Smooth muscle cell (in vitro differentiated cells): ENCODE results near the gene VPS37B. TPM values are rescaled to one million over a fixed set of nuclear protein-coding genes. Genes with fewer than 3 reads are reported as not detected.

Experiments used
- DNase-seq: peaks from one replicate; lab custom pipeline; 2025; ENCODE audit not compliant: unreplicated experiment; lab: John Stamatoyannopoulos, UW
- H2AFZ ChIP-seq: fragments of 200-600 bp; sonication (generic); 2 replicates; pipeline ENCODE4 v1.6.0; 2016; ENCODE audit warnings: antibody characterized with exemption, low read depth, mild to moderate bottlenecking
- H3F3A ChIP-seq: fragments of 200-600 bp; sonication (generic); 2 replicates; pipeline ENCODE4 v1.6.0; 2017; ENCODE audit warnings: antibody characterized with exemption, low read depth
- H3K27ac ChIP-seq: fragments of 200-600 bp; sonication (generic); 2 replicates; pipeline ENCODE4 v1.5.1; 2016; ENCODE audit warnings: low read depth, mild to moderate bottlenecking
- H3K27me3 ChIP-seq: fragments of 200-600 bp; sonication (generic); 2 replicates; pipeline ENCODE4 v1.6.1; 2016; ENCODE audit warnings: low read depth, mild to moderate bottlenecking
- H3K36me3 ChIP-seq: fragments of 200-600 bp; sonication (generic); 2 replicates; pipeline ENCODE4 v1.5.1; 2016; ENCODE audit warnings: low read depth
- H3K4me1 ChIP-seq: fragments of 200-600 bp; sonication (generic); 2 replicates; pipeline ENCODE4 v1.5.1; 2016; ENCODE audit warnings: low read depth
- H3K4me2 ChIP-seq: fragments of 200-600 bp; sonication (generic); 2 replicates; pipeline ENCODE4 v1.6.0; 2016; ENCODE audit warnings: mild to moderate bottlenecking
- H3K4me3 ChIP-seq: fragments of 200-600 bp; sonication (generic); 2 replicates; pipeline ENCODE4 v1.5.1; 2016; ENCODE audit warnings: mild to moderate bottlenecking
- H3K79me2 ChIP-seq: fragments of 200-600 bp; sonication (generic); 2 replicates; pipeline ENCODE4 v1.6.0; 2016; ENCODE audit warnings: low read depth, mild to moderate bottlenecking
- H3K9ac ChIP-seq: fragments of 200-600 bp; sonication (generic); 2 replicates; pipeline ENCODE4 v1.6.0; 2016; ENCODE audit warnings: low read depth
- H3K9me3 ChIP-seq: fragments of 200-600 bp; sonication (generic); replicated peaks from 2 replicates; pipeline ENCODE4 v1.5.1; 2016; ENCODE audit warnings: low read depth
- H4K20me1 ChIP-seq: fragments of 200-600 bp; sonication (generic); 2 replicates; pipeline ENCODE4 v1.6.0; 2016; ENCODE audit warnings: low read depth
- WGBS: methylation state at CpG from one replicate; pipeline ENCODE4 v1.1.7; 2016; ENCODE audit warnings: low lambda C conversion rate; 5-methylcytosine and 5-hydroxymethylcytosine counted together
- polyA plus RNA-seq: library from polyadenylated mRNA; unstranded; fragments of >200 nt; fragmentation: Nextera tagmentation; extraction: Ambion mirVana; gene quantifications from 2 replicates; pipeline ENCODE4 v1.2.1, GENCODE V29; 2016
- total RNA-seq: library from RNA; depleted of rRNA; stranded (reverse); fragments of >200 nt; gene quantifications from 2 replicates; pipeline ENCODE4 v1.2.3, GENCODE V29; 2014
- TF ChIP-seq, protein P1 (sequence below): fragments of 200-600 bp; sonication (generic); IDR thresholded peaks from 2 replicates; pipeline ENCODE4 v1.5.1; 2017; ENCODE audit warnings: borderline replicate concordance, mild to moderate bottlenecking, antibody characterized with exemption; ENCODE audit not compliant: insufficient read depth, poor library complexity, severe bottlenecking

Gene VPS37B
- total and polyA plus RNA-seq, 2 experiments from 2014 or later: 20.4 to 25.3 TPM

DNA sequence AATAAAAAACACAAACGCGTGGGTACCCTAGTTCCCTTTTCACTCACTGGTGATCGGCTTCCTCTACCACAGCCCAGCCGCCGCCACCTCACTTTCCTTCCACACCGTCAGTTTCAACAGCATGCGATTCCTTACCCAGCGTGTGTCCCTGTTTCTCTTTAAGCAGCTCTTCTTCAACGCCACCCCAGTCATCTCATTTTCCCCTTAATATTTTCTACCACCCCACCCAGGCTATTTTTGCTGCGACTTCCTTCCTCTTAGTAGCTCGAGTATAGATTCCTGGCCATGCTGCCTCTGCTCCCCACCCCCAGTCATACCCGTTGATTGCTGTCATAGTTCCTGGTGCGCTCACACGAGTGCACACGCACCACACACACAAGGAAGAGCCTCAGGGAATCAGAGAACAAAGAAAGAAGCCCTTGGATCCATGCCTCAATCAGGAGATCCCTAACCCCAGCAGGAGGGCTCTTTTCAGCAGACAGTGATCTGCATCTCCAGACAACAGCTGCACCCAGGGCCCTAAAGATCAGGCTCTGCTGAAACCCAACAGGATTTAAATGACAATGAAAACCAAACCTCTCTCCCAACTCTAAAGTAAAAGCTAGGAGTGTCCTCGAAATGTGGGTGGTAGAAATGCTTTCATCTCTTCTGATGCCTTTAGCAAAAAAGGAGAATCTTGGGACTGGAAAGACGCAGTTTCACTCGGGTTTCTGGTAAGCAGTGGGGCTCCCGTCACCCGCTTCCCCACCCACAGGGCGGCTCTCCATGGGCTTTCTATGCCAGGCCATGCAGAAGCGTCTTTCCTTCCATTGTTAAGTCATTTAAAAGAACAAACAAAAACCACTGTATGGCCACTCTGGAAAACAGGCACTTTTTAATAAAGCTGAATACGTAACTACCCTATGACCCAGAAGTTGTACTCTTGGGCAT lies 23.8 kb downstream of the VPS37B start:
- DNase-seq: no peak

DNA sequence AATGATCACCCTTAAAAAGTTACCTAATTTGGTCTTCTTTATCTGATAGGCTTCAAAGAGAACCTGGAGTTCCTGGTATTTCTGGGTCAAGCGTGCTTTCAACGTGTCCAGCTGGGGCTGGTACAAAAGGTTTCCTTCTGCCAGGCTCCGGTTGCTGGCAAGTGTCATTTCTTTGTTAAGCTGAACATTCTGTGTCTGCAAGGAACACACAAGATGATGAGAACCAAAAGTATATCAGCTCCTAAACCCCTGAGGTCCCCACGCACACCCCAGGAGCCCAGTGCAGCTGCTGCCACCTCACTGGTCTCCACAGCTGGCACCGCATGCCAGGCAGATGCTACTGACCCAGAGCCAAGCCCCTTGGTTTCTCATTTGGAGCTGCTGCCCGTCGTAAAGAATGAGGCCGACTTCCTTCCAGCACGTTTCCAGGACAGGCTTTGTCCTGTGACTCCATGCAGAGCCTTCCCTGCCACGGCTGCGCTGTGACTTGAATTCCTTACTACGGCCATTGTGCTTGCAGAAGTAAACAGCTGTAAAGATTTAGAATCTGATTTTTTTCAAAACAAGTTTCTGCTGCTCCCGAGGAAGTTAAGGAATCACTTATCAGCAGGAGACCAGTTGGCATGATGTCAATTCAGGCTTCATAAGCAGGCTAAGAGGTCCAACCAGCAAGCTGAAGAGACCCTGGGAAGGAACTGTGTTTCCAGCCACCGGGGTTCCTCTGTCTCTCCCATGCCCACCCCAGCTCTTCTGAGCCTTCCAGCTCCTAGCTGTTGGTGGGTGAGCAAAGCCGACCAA lies 24.9 kb downstream of the VPS37B start:
- TF ChIP-seq, protein P1, sequence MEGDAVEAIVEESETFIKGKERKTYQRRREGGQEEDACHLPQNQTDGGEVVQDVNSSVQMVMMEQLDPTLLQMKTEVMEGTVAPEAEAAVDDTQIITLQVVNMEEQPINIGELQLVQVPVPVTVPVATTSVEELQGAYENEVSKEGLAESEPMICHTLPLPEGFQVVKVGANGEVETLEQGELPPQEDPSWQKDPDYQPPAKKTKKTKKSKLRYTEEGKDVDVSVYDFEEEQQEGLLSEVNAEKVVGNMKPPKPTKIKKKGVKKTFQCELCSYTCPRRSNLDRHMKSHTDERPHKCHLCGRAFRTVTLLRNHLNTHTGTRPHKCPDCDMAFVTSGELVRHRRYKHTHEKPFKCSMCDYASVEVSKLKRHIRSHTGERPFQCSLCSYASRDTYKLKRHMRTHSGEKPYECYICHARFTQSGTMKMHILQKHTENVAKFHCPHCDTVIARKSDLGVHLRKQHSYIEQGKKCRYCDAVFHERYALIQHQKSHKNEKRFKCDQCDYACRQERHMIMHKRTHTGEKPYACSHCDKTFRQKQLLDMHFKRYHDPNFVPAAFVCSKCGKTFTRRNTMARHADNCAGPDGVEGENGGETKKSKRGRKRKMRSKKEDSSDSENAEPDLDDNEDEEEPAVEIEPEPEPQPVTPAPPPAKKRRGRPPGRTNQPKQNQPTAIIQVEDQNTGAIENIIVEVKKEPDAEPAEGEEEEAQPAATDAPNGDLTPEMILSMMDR: no peak
- Histone ChIP-seq H3K9me3 (no peaks in the 10 kb centered on the region), H3K27ac (peak overlapping the region; percentile 92), H3K36me3 (peaks cover 6% of the 10 kb centered on the region), H3K4me3 (peak overlapping the region; percentile 27), H3K27me3 (no peaks in the 10 kb centered on the region), H3K4me1 (peaks cover 35% of the 10 kb centered on the region), H3K4me2 (peak overlapping the region; percentile 82), H4K20me1 (peaks cover 95% of the 10 kb centered on the region), H2AFZ (no peak overlapping the region), H3F3A (peaks cover 3% of the 10 kb centered on the region), H3K9ac (peak overlapping the region; percentile 50), H3K79me2 (peaks cover 57% of the 10 kb centered on the region)
- DNase-seq: no peak
- WGBS: 46% methylated on average over 15 of the region's 15 CpGs

More for the DNA sequence above, 23.8 kb downstream of the VPS37B start:
- peak overlapping the region; percentile 82 for H3K4me2 ChIP-seq
- H3F3A ChIP-seq: peaks cover 6% of the 10 kb centered on the region
- H3K9me3 ChIP-seq: no peaks in the 10 kb centered on the region
- no peak overlapping the region for H2AFZ ChIP-seq
- peak overlapping the region; percentile 69 for H3K9ac ChIP-seq
- peaks cover 68% of the 10 kb centered on the region for H3K79me2 ChIP-seq
- H3K4me1 ChIP-seq: peaks cover 36% of the 10 kb centered on the region
- TF ChIP-seq, protein P1: no peak
- H3K27ac ChIP-seq: peak overlapping the region; percentile 92
- 29% methylated on average over 23 of the region's 23 CpGs for WGBS
- peaks cover 6% of the 10 kb centered on the region for H3K36me3 ChIP-seq
- H4K20me1 ChIP-seq: peaks cover 97% of the 10 kb centered on the region
- H3K27me3 ChIP-seq: no peaks in the 10 kb centered on the region
- H3K4me3 ChIP-seq: peak overlapping the region; percentile 27

DNA sequence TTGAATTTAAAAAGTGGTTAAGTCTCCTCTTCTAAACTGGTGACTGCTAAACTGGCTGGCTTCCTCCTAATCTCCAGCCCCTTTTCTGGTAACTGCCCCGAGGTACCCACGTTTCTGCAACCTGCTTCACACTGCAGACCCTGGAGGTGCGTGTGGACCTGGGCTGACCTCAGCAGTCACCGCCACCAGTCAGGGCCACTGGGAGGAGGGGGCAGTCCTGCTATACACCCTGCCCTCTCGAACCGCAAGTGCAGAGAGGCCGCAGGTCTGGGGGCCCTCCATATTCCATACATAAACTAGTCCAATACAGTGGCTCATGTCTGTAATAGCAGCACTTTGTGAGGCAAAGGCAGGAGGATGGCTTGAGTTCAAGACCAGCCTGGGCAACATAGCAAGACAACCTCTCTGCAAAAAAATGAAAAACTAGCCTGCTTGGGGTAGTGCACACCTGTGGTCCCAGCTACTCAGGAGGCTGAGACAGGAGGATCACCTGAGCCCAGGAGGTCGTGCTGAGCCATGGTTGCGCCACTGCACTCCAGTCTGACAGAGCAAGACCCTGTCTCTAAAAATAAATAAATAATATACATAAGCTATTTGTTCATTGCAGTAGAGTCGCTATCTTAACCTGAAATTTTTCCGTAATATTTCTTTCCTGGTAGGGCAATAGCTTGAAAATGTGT lies 25.6 kb downstream of the VPS37B start:
- H3K79me2 ChIP-seq: peaks cover 50% of the 10 kb centered on the region
- WGBS: 97% methylated on average over 11 of the region's 11 CpGs
- H3K4me3 ChIP-seq: no peak overlapping the region

More for the DNA sequence above, 25.6 kb downstream of the VPS37B start:
- H3K9ac ChIP-seq: no peak overlapping the region
- no peak overlapping the region for H3K4me2 ChIP-seq
- peaks cover 6% of the 10 kb centered on the region for H3K36me3 ChIP-seq
- no peaks in the 10 kb centered on the region for H3F3A ChIP-seq
- no peaks in the 10 kb centered on the region for H3K9me3 ChIP-seq
- peaks cover 27% of the 10 kb centered on the region for H3K4me1 ChIP-seq
- DNase-seq: no peak
- no peak overlapping the region for H3K27ac ChIP-seq
- no peaks in the 10 kb centered on the region for H3K27me3 ChIP-seq
- no peak overlapping the region for H2AFZ ChIP-seq
- peaks cover 93% of the 10 kb centered on the region for H4K20me1 ChIP-seq
- TF ChIP-seq, protein P1: no peak
